HCT116 (cell line): ENCODE data around the gene CDH23. TPM values are rescaled to one million over a fixed set of nuclear protein-coding genes. Genes with fewer than 3 reads are reported as not detected.

Experiments used
- ATAC-seq: fragments of 200-7000 bp; cut with Tn5 transposase; 2 replicates; pipeline ENCODE4 v1.9.1; 2020; ENCODE audit warnings: mild to moderate bottlenecking, moderate library complexity
- BruUV-seq: library from RNA; stranded (reverse); fragments of 400-500 nt; replicated peaks from 2 replicates; lab custom pipeline; 2021; lab: Mats Ljungman, UMichigan
- CTCF ChIA-PET: fragments of 300-600 bp; sonication (Branson Sonifier 250); formaldehyde crosslinking; loops from one replicate; lab custom pipeline; 2021; ENCODE audit warnings: antibody characterized with exemption; lab: Charles Lee
- POLR2A ChIA-PET: fragments of 300-600, 350-600 bp; sonication (Branson Sonifier 250); formaldehyde crosslinking; loops from one replicate; lab custom pipeline; 2021; ENCODE audit warnings: antibody characterized with exemption; lab: Charles Lee
- RAD21 ChIA-PET, 2 experiments: fragments of 300-600 bp; sonication (Branson Sonifier 250); formaldehyde crosslinking; loops; one replicate each; lab custom pipeline; 2023; ENCODE audit warnings: low total read pairs in 2 of 2; ENCODE audit not compliant: uncharacterized antibody in 2 of 2, unreplicated experiment in 2 of 2, low non-redundant PET in 1 of 2; lab: Charles Lee
- DNase-seq: peaks from one replicate; pipeline ENCODE4 v3.0.0-alpha.2; 2010; ENCODE audit warnings: low read depth, low spot score
- H2AFZ ChIP-seq: fragments of 200-600 bp; shearing (Covaris generic), sonication (generic); 2 replicates; pipeline ENCODE4 v1.6.1; 2017; ENCODE audit warnings: low read depth, mixed run types, mixed read lengths, antibody characterized with exemption, low read length; ENCODE audit not compliant: poor library complexity, severe bottlenecking
- H3K27ac ChIP-seq: 2 replicates; pipeline ENCODE4 v1.5.1; 2012; ENCODE audit warnings: low read depth, low read length
- H3K27me3 ChIP-seq: fragments of 200-600 bp; sonication (generic); 2 replicates; pipeline ENCODE4 v1.6.1; 2016; ENCODE audit warnings: mixed run types, low read length, mixed read lengths; ENCODE audit not compliant: insufficient read depth
- H3K36me3 ChIP-seq, 2 experiments: fragments of 200-500 bp in 1 of 2; fragments of 200-600 bp in 1 of 2; sonication (Bioruptor generic) in 1 of 2; sonication (generic) in 1 of 2; 2 replicates each; pipeline versions ENCODE4 v1.5.1 to v1.6.1; 2014 to 2016; ENCODE audit warnings: low read length in 2 of 2, inconsistent platforms in 1 of 2, mixed read lengths in 1 of 2, mixed run types in 1 of 2; ENCODE audit not compliant: insufficient read depth in 2 of 2, control insufficient read depth in 1 of 2
- H3K4me1 ChIP-seq, 2 experiments: fragments of 200-600 bp in 1 of 2; sonication (generic) in 1 of 2; 2 replicates each; pipeline versions ENCODE4 v1.5.1 to v1.6.1; 2012 to 2017; ENCODE audit warnings: low read length in 2 of 2, inconsistent platforms in 1 of 2, mild to moderate bottlenecking in 1 of 2, mixed read lengths in 1 of 2, mixed run types in 1 of 2, moderate library complexity in 1 of 2; ENCODE audit not compliant: insufficient read depth in 2 of 2, control insufficient read depth in 1 of 2
- H3K4me2 ChIP-seq: fragments of 200-600 bp; sonication (generic); 2 replicates; pipeline ENCODE4 v1.6.1; 2017; ENCODE audit warnings: mixed run types, low read length, mixed read lengths
- H3K4me3 ChIP-seq, 2 experiments: fragments of 200-600 bp in 1 of 2; sonication (generic) in 1 of 2; replicated peaks in 1 of 2; 2 replicates each; pipeline ENCODE4 v1.5.1; 2011 to 2016; ENCODE audit warnings: low read length in 2 of 2, control low read depth in 1 of 2, low read depth in 1 of 2, mild to moderate bottlenecking in 1 of 2, mixed read lengths in 1 of 2, mixed run types in 1 of 2
- H3K79me2 ChIP-seq: fragments of 200-600 bp; sonication (generic); 2 replicates; pipeline ENCODE4 v1.6.1; 2017; ENCODE audit warnings: mild to moderate bottlenecking, mixed run types, low read length, moderate library complexity, mixed read lengths; ENCODE audit not compliant: insufficient read depth
- H3K9ac ChIP-seq: fragments of 200-600 bp; sonication (generic); 2 replicates; pipeline ENCODE4 v1.6.1; 2016; ENCODE audit warnings: low read length, mixed read lengths
- H3K9me2 ChIP-seq: fragments of 200-600 bp; sonication (generic), shearing (Covaris generic); 2 replicates; pipeline ENCODE4 v1.6.1; 2017; ENCODE audit warnings: mixed run types, mild to moderate bottlenecking, moderate library complexity; ENCODE audit not compliant: insufficient read depth
- H3K9me3 ChIP-seq, 2 experiments: fragments of 200-500 bp in 1 of 2; fragments of 200-600 bp in 1 of 2; sonication (Bioruptor generic) in 1 of 2; sonication (generic) in 1 of 2; 2 replicates each; pipeline ENCODE4 v1.6.1; 2014 to 2017; ENCODE audit warnings: low read length in 2 of 2, mixed read lengths in 2 of 2, inconsistent platforms in 1 of 2, low read depth in 1 of 2, mild to moderate bottlenecking in 1 of 2, mixed run types in 1 of 2, moderate library complexity in 1 of 2; ENCODE audit not compliant: control insufficient read depth in 1 of 2, insufficient read depth in 1 of 2
- H4K20me1 ChIP-seq: fragments of 200-600 bp; sonication (generic), shearing (Covaris generic); 2 replicates; pipeline ENCODE4 v1.6.1; 2017; ENCODE audit warnings: mixed run types, mild to moderate bottlenecking, moderate library complexity; ENCODE audit not compliant: insufficient read depth
- ELF1 ChIP-seq: IDR thresholded peaks from 2 replicates; pipeline ENCODE4 v1.6.1; 2012; ENCODE audit warnings: low read depth, borderline replicate concordance
- EZH2 ChIP-seq: fragments of 200-600 bp; sonication (generic); IDR thresholded peaks from 2 replicates; pipeline ENCODE4 v1.6.1; 2017; ENCODE audit warnings: antibody characterized with exemption, mixed run types
- JUND ChIP-seq: IDR thresholded peaks from 2 replicates; pipeline ENCODE4 v1.6.1; 2012
- POLR2AphosphoS5 ChIP-seq: IDR thresholded peaks from 2 replicates; pipeline ENCODE4 v1.6.1; 2011; ENCODE audit warnings: mild to moderate bottlenecking, low read depth, low read length, moderate library complexity
- SP1 ChIP-seq: IDR thresholded peaks from 2 replicates; pipeline ENCODE4 v1.6.1; 2012; ENCODE audit warnings: low read depth
- SRF ChIP-seq: IDR thresholded peaks from 2 replicates; pipeline ENCODE4 v1.6.1; 2012; ENCODE audit warnings: low read depth
- TCF7L2 ChIP-seq: IDR thresholded peaks from 2 replicates; pipeline ENCODE4 v1.7.0; 2011; ENCODE audit warnings: borderline replicate concordance, inconsistent platforms; ENCODE audit not compliant: insufficient read depth, insufficient read length; ENCODE audit errors: extremely low read depth
- YY1 ChIP-seq: IDR thresholded peaks from 2 replicates; pipeline ENCODE4 v1.6.1; 2011; ENCODE audit warnings: low read length, low read depth, moderate library complexity, mild to moderate bottlenecking; ENCODE audit not compliant: insufficient replicate concordance; ENCODE audit errors: extremely low read depth
- intact Hi-C: fragments of 100-400 bp; cut with micrococcal nuclease; formaldehyde crosslinking; loops from 2 replicates; pipeline ENCODE4 v1.10.0; 2022
- total RNA-seq: library from RNA; stranded (reverse); gene quantifications from one replicate; pipeline ENCODE4 v1.2.1, GENCODE V29; 2021; ENCODE audit not compliant: unreplicated experiment
- TF ChIP-seq, protein P1 (sequence below): IDR thresholded peaks from 2 replicates; pipeline ENCODE4 v1.6.1; 2011; ENCODE audit warnings: mild to moderate bottlenecking, low read length, moderate library complexity; ENCODE audit not compliant: insufficient replicate concordance; ENCODE audit errors: extremely low read depth
- TF ChIP-seq, protein P2 (sequence below): IDR thresholded peaks from 2 replicates; pipeline ENCODE4 v1.6.1; 2012

CDH23 gene
- total RNA-seq, 1 experiment from 2014 or later, result not detected

DNA sequence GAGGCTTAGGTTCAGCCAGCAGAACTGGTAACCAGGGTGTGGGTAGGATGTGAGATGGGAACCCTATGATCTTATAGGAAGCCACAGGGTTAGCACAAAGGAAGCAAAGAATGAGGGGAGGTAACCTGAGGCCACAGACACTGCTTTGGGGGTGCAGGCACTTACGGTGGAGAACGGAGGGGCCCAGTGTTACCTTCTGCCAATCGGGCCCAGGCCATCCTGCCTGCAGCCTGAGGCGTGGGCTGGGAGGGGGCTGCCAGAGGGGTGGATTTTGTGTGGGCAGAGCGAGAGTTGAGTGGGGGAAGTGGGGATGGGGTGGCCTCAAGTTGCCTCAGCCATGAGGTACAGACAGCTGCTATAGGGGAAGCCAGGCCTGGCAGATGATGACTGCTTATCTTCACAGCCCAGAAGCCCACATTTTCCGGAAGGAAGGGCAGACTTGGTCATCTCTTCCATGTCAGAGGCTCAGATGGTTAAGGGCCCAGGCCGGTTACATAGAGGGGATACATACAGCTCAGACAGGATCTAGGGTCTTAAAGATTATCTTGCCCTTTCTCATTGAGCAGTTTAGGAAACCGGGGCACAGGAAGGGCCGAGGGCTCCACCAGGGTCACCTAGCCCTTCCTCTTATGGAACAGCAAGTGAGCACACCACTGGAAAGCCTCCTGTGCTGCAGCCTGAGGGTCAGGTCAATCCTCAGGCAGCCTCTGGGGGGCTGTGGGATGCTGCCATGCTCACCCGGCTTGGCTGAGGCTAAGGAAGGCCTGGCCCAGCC lies 401.0 kb downstream of the CDH23 start:
- TF ChIP-seq, protein P1, sequence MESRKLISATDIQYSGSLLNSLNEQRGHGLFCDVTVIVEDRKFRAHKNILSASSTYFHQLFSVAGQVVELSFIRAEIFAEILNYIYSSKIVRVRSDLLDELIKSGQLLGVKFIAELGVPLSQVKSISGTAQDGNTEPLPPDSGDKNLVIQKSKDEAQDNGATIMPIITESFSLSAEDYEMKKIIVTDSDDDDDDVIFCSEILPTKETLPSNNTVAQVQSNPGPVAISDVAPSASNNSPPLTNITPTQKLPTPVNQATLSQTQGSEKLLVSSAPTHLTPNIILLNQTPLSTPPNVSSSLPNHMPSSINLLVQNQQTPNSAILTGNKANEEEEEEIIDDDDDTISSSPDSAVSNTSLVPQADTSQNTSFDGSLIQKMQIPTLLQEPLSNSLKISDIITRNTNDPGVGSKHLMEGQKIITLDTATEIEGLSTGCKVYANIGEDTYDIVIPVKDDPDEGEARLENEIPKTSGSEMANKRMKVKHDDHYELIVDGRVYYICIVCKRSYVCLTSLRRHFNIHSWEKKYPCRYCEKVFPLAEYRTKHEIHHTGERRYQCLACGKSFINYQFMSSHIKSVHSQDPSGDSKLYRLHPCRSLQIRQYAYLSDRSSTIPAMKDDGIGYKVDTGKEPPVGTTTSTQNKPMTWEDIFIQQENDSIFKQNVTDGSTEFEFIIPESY, result no peak
- TF ChIP-seq YY1, result no peak
- no peak for TF ChIP-seq EZH2
- TF ChIP-seq TCF7L2, result no peak
- no peak for TF ChIP-seq SP1
- TF ChIP-seq JUND, result no peak
- TF ChIP-seq ELF1, result no peak
- TF ChIP-seq POLR2AphosphoS5, result no peak
- TF ChIP-seq, protein P2, sequence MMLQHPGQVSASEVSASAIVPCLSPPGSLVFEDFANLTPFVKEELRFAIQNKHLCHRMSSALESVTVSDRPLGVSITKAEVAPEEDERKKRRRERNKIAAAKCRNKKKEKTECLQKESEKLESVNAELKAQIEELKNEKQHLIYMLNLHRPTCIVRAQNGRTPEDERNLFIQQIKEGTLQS, result no peak
- no peak for TF ChIP-seq SRF
- ChIA-PET POLR2A (no interaction called here), CTCF (no interaction called here), RAD21 (no interaction called here)
- H3K4me3 ChIP-seq, result no peak overlapping the region
- no peak overlapping the region for H3K4me2 ChIP-seq
- H3K36me3 ChIP-seq, result no peaks in the 10 kb centered on the region
- no TSS peak for BruUV-seq
- 0 out of 2 replicates have a peak, but pooled peaks cover 4% of the 10 kb centered on the region for H3K27me3 ChIP-seq
- no peaks in the 10 kb centered on the region for H3K9me3 ChIP-seq
- H3K9ac ChIP-seq, result no peak overlapping the region
- ATAC-seq (no peak), DNase-seq (no peak)
- H2AFZ ChIP-seq, result no peak overlapping the region
- H3K79me2 ChIP-seq, result no peaks in the 10 kb centered on the region
- no peaks in the 10 kb centered on the region for H3K9me2 ChIP-seq
- H4K20me1 ChIP-seq, result no peaks in the 10 kb centered on the region
- H3K27ac ChIP-seq, result no peak overlapping the region
- intact Hi-C loops, result loop anchor here (10.0 kb wide), 1 partner anchor 213 kb away; no protein-coding TSS in a partner anchor
- H3K4me1 ChIP-seq, result no peaks in the 10 kb centered on the region
